SH-SY5Y (cell line): ENCODE data around the gene UTP15.

Experiments
- GATA2 ChIP-seq: IDR thresholded peaks from 2 replicates; pipeline ENCODE4 v1.6.1; 2011; ENCODE audit warnings: mild to moderate bottlenecking, low read depth, low read length
- GATA3 ChIP-seq: IDR thresholded peaks from 2 replicates; pipeline ENCODE4 v1.6.1; 2011; ENCODE audit warnings: low read depth, mild to moderate bottlenecking, low read length, moderate library complexity

DNA sequence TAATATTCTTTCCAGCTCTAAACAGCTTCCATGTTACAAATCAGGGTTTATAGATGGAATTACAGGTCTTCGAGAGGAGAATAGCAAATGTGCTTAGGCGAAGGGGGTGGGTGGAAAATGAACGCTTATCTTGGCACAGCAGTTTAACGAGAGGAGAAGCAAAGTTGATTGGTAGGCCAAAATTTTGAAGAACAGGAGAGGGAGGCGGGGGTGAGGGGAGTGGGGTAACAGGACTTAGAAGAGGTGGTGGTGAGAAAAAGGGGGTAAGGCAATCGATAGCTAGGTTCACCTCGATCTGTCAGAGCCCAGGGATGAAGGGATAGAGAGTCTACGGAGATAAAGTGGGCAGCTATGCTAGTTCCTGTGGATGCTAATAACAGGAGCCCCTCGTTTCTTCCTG lies 868 bp upstream of the UTP15 start:
- TF ChIP-seq GATA2 (no peak), GATA3 (no peak)
